Activated T-cell treated with anti-CD3 and anti-CD28 coated beads for 1 hour (primary cell): ENCODE results near the gene GALNT9.

Source experiments
- DNase-seq: peaks from one replicate; pipeline ENCODE4 v3.0.0-alpha.2; 2020; ENCODE audit warnings: low read depth

The GALNT9 gene

DNA sequence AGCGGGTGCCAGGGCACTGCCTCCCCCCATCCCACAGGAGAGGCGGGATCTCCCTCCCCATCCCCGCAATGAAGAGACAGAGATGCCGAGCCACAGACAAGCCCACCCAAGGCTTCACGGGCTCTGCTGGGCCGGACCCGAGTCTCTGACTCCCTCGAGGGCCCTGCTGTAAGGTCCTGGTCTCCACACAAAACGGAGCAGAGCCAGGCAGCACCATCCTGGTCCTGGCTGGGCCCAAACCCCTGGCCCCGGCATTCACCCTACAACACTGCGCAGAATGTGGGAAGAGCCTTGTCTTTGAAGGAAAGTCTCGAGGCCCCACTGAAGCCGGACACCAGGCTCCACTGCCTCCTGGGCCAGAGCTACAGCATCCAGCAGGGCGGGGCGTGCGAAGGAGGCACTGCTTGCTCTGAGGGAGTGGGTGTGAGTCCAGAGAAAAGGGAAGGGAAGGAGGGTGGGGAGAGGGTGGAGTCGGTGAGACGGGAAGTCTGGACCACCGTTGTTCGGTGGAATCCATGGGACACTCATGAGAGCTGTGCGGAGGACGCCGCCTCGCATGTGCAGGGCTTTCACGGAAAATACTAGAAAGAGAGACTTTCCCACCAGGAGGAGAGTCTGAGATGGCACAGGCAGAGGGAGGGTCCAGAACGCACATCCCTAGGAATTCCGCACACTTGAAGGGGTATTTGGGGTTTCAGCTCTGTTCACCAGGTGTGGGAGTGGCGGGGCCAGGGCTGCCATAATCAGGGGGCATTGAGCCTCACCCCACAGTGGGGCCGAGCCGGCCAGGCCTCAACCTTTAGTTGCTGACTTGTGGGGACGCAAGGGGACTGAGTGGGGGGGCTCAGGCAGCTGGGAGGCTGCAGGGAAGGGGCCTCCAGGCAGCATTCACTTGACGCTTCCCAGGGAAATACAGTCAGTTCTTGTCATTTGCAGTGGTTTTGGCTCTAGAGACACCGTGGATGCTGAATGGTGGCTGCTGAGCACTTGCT, 36.8 kb downstream of the GALNT9 start:
- DNase-seq: no peak

DNA sequence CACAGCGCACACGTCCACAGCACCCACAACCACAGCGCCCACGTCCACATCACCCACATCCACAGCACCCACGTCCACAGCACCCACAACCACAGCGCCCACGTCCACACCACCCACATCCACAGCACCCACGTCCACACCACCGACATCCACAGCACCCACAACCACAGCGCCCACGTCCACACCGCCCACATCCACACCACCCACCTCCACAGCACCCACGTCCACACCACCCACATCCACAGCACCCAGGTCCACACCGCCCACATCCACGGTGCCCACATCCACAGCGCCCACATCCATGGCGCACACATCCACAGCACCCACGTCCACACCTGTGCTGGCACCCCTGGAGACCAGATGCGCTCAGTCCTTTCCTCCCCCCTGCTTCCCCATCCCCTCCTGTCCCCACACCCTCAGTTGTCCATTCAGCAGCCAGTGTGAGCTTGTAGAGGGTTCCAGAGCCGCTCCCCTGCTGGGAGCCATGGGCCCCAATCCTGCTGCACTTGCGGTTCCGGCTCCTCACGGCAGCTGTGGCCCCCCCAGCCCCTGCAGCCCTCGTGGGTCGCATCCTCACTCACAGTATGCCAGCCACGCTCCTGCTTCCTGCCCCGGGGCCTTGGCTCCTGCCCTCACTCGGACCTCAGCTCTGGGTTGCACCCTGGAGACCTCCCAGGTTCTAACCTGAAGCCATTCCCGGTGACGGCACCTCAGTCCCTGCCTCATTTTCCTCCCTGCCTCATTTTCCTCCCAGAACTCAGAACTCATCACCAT, 37.8 kb downstream of the GALNT9 start:
- no peak for DNase-seq

DNA sequence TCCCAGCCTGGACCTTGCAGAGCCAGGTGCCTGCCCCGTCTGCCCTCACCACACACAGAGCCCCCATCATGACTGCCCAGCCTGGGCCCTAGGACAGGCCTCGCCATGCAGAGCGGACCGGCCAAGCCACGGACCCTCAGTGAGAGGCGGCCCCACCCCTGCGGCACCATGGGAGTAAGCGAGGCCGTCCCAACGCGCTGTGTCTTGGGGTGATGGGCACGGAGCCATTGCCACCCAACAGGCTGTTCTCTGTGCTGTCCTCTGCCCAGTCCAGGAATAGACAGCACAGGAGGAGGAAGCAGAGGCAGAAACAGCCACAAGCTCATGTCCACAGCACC, 39.2 kb downstream of the GALNT9 start:
- no peak for DNase-seq

DNA sequence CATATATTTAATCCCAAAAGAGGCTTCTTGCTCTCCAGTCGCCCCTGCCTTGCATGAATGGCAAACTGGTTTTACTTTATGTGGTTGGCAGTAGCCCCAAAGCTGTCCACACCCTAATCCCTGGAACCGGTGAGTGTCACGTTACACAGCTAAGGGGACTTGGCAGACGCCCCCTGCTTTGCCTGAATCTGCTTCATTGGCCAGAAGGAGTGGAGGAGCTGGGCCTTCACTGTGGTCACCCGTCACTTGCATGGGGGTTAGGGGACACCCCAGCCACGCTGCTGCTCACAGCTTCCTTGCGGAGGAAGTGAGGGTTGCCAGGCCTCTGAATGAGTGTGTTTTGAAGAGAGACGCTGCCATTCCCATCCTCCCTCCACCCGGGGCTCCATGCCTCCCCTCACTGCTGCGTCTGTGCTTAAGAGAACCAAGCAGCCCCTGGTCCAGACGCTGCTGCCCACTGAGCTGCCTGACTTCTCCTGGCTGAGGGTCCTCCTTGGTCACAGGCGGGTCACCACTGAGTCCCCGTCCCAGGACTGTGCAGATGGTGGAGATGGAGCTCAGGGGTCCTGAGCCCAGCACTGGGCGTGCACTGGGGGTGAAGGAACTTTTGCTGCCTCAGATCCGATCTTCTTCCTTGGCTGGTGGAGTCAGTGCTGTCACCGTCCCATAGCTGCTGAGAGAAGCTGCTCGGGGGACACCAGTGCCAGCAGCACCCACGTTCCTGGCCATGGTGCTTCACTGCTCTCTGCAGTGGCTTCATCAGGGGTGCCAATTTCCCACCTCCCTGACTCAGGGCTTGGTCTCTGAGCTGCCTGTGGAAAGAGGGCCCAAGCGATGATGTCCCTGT, 39.8 kb downstream of the GALNT9 start:
- DNase-seq: no peak

DNA sequence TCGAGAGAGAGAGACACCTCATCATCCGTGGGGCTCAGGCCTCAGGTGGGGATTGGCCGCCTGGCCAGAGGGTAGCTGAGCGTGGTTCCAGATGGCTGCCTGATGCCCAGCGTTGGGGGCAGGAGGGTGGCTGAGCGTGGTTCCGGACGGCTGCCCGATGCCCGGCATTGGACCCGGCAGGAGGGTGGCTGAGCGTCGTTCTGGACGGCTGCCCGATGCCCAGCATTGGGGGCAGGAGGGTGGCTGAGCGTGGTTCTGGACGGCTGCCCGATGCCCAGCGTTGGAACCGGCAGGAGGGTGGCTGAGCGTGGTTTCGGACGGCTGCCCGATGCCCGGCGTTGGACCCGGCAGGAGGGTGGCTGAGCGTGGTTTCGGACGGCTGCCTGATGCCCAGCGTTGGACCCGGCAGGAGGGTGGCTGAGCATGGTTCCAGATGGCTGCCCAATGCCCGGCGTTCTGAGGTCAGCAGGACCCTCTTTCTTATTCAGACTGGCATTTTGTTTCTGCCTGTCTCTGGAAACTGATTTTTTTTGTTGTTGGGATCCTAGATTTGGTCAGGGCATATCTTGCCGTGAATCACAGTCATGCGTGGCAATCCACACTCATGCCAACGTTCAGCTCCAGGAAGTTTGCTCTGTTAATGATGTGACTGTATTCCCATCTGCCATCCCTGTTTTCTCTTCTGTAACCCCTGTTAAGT, 40.7 kb downstream of the GALNT9 start:
- DNase-seq: no peak

DNA sequence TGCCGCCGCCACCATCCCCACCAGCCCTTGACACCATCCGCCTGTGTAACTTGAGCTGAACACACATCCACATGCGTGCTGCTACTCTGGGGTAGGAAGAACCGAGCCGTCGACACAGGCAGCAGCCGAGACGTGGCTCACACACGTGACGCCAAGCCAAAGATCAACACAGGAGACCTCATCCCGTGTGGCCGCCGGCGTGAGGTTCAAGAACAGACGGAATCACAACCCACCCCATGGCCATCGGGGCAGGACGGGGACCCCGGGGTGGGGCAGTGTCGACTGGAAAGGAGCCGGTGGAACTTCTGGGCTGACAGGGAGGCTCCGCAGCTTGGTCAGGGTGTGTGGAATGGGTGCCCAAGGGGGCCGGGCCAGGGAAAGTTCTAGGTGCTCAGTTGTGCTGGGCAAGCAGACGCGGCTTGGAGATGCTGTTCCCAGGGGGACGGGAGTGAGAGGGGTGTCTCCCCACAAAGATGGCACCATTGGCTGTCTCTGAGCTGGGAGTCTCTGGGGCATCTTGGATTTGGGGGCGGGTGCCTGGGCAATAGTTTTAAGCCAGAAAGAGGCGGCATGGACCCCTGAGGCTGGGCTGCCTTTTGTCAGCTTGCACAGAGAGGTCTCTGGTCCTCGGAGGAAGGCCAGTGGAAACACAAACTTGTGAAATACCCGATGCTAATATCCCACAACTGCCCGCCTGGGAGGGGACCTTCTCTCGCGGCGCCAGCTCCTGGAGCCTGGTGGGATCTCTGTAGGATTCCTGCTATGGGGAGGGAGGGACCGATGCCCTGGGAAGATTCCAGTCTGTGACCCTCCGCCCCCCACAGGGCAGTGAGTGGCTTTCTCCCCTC, 41.8 kb downstream of the GALNT9 start:
- DNase-seq: no peak

DNA sequence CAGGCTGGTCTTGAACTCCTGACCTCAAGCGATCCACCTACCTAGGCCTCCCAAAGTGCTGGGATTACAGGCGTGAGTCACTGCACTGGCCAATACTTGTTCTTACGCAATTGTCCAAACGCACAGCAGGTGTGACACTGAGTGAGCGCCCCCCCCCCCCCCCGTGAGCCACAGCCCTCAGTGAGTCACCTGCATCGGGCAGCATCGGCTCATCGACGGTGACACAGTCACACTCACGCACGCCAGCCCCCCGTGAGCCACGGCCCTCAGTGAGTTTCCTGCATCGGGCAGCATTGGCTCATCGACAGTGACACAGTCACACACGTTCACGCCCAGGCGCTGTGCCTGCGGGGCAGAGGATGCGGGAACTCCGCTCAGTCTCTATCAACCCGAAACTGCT, 42.5 kb downstream of the GALNT9 start:
- DNase-seq: no peak

DNA sequence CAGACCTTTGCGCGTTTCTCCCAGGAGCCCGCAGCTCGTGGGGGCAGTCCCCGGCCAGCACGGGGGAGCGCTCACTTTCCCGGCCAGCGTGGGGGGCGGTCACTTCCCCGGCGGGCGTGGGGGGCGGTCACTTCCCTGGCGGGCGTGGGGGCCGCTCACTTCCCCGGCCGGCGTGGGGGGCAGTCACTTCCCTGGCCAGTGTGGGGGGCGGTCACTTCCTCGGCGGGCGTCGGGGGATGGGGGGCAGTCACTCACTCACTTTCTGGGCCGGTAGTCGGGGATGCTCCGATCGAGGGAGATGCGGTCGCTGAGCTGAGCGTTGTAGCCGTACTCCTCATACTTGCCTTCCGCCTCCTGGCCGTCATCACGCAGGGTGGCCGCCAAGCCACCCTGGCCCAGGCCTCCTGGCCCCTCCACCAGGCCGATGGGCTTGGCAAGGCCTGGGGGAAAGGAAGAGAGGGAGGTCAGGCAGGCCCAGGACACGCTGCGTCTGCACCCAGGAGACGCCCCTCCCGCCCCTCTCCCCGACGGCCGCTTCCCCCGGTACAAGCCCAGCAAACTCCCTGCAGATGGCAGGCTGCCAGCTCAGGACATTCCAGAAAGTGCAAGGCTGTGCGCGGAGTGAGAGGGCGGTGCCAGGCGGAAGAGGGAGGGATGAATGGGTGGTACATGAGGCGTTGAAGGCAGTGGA, 43.3 kb downstream of the GALNT9 start:
- no peak for DNase-seq

DNA sequence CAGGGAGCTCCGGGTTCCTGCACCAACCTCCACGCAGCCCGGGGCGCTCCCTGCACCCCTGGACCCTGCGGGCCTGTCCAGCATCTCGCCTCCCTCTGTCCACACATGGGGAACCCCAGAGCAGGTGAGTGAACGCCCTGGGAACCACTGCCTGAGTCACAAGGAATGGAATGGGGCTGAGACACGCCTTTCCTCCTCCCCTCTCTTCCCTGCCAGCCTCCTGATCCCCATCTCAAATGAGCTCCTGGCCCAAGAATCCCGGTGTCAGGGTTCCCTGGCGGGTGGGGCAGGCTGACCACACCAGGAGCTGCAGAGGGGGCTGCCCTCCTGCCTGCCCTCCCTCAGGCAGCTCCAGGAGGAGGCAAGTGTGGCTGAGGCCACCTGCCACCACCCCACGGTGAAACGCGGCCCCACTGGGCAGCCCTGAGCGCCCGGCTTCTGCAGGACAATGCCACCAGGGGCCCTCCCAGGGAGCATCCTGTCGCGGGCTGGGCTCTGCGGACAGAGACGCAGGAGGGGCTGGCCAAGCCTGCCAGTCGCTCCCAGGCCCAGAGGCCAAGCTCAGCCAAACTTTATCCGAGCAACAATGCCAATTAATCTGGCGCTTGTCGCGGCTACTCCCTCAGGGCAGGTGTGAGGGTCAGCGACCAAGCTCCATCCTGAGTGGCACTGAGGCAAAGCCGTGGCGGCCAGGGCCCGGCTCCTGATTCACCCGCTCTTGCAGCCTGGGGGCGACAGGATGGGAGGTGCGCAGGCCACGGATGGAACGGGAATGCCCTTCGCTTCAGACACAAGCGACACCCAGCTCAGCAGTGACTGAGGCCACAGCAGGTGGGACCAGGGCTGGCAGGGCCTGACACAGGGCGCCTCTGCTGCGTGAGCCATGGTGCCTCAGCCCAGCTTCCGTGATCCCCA, 44.3 kb downstream of the GALNT9 start:
- no peak for DNase-seq

DNA sequence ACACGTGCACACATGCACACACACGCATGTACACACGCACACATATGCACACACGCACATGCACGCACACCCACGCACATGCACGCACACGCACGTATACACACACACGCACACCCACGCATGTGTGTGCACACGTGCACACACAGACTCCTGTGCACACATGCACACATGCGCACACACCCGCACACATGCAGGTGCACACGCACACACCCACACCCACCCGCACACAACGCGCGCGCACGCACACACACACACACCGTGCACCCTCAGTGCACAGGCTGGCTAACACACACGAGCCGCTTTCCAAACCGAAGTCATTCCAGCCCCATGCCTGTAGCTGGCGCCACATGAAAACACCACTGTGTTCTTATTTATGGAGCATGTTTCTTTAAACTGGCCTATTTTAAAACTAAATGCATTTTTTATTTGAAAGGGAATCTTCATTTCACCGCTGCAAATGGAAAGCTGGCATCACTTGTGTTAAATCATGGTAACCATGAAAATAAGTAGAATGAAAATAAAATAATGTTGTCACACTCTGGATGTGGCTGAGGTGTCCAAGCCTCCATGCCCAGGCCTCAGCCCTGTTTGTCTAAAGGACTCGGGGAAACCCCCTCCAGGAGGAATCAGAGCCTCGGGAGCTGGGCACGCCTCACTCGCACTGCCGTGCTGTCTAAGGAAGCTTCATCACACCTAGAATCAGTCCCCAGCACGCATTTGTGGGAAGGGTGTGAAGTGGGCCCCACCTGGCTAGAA, 45.1 kb downstream of the GALNT9 start:
- no peak for DNase-seq

DNA sequence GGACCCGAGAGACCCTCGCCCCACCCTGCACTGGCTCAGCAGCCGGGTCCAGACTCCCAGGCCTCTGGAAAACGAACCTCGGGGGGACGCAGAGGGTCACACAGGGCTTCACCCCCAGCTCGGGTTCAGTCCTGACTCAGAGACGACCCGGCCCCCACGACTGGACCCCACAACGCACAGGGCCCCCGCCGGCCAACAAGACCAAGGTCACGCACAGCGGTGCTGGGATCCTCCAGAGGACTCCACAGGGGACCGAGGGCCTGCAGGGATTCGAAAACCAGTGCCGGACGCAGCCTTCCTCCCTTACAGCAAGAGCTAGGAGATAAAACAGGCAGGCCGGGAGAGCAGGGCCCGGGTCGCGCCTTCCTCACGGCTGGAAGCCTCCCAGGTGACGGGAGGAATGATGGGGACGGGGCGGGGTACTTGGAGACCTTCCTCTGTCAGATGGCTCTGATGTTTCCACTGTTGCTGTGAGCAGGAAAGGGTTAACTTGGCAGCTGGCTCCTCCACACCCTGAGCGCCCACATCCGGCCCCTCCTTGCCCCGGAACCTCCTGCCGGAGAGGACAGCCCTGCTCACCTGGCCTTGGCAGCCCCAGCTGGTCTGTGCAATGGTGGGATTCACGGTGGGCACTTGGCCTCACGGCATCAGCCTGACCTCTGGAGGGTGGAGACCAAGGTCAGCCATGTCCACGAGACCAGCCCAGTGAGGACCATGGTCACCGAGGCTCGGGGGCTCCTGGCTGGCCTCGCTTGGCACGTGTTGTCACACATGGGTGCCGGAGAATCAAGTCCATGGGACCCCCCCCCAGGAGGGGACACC, 46.2 kb downstream of the GALNT9 start:
- no peak for DNase-seq

DNA sequence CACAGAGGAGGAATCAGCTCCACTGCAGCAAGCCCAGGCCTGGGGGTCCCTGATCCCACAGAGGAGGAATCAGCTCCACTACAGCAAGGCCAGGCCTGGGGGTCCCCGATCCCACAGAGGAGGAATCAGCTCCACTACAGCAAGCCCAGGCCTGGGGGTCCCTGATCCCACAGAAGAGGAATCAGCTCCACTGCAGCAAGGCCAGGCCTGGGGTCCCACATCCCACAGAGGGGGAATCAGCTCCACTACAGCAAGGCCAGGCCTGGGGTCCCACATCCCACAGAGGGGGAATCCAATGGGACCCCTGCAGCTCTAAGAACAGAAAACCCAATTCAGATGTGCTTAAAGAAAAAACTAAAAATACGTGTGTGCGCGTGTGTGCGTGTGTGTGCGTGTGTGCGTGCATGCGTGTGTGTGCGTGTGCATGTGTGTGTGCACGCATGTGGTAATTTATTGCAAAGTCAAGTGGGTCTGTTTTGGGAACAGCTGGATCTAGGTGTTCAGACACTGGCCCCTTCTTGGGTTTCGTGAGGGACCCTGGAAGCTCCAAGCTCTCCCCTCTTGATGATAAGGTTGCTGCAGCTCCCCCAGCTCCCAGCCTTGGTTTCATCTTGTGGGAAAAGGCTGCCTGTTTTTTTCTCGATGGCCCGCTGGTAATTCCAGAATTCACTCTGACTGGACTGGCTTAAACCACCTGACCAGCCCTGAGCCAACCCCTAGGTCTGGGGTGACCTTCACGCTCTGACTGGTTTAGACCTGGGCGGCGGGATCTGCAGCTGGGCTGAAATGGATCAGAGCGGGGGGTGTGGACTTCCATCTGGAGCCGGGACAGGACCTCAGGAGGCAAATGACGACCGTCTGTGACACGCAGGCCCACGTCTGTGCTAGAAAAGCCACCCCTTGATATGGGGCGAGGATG, 47.1 kb downstream of the GALNT9 start:
- no peak for DNase-seq

DNA sequence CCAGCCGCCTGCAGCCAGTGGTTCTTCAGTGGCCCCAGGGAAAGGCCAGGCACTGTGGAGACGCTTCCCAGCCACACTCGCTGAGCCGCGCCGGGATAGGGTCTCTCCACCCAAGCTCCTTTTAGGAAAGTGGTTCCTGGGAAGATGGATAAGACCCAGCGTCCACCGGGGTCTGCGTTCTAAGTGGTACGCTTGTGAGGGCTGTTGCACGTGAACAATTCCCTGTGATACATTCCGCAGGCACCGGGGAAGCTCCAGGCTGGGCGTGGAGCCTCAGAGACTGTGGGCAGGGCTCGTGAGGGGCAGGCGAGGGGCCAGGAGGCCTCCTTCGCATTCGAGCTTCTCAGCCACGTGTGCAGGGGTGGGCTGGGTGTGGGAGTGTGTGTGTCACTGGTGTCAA, 48.4 kb downstream of the GALNT9 start:
- no peak for DNase-seq

DNA sequence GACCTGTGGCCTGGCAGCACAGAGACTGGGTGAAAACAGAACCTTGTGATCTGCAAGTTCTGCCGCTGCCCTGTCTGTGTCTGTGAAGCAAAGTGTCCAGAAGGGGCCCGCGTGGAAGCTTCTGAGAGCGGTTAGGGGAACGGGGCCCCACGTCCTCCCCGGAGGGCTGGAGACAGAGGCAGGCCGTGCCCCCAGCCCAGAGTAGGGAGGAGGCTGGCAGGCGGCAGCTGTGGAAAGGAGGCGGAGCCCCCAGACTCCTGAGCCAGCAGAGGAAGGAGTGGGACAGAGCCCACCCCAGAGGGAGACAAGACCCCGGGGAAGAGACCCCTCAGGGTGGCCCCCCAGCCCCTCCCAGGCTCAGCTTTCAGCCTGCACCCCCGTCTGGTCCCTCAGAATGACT, 49.0 kb downstream of the GALNT9 start:
- DNase-seq: no peak

DNA sequence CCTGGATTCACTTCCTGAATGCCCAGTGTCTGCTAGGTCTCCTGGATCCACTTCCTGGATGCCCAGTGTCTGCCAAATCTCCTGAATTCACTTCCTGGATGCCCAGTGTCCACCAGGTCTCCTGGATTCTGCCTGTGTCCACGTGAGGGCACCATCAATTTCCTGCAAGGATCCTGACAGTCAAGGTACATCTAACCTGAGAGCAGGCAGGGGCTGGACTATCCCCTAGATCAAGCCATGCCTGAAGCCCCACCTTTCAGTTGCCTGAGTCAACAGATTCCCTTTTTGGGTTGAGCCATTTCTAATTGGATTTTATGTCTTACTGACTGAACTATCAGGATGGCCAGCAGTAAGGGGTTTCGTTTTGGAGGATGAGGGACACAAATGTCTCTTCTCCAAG, 49.5 kb downstream of the GALNT9 start:
- no peak for DNase-seq

DNA sequence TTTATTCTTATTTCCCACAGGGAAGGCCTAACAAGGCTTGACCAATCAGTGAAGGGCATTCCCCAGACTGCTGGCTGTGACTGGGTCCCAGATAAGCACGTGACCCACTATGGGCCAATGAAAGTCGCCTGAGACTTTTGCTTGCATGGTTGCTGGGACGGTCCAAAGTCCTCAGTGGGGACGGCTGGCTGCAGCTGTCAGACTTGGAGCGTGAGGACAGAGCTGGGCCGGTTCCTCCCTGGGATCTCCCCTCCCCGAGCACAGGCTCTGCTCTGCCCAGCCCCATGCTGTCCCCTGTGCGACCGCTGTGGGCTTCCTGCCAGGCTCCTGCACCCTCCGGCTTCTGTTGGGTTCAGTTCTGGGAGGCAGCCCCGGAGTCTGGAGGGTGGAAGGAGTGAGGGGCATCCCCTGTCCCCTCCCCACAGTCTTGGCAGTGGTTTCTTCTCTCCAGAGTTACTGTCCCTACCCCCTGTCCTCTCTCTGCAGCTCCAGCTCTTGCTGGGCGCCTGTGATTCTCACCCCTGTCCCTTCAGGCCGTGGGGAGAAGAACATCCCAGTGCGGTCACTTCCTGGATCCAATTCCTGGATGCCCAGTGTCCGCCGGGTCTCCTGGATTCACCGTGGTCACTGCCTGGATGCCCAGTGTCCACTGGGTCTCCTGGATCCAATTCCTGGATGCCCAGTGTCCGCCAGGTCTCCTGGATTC, 50.1 kb downstream of the GALNT9 start:
- no peak for DNase-seq
